CD4-positive, alpha-beta T cell treated with Interleukin-15 for 1 hour (primary cell): ENCODE results near the gene HSPA14.
"Not testable (repeated sequence)": the region's sequence is repeated elsewhere in the genome, so short reads cannot be mapped to it uniquely, and the experiment has no call there.

Source experiments
- DNase-seq: peaks from one replicate; pipeline ENCODE4 v3.0.0-alpha.2; 2020

HSPA14 gene

DNA sequence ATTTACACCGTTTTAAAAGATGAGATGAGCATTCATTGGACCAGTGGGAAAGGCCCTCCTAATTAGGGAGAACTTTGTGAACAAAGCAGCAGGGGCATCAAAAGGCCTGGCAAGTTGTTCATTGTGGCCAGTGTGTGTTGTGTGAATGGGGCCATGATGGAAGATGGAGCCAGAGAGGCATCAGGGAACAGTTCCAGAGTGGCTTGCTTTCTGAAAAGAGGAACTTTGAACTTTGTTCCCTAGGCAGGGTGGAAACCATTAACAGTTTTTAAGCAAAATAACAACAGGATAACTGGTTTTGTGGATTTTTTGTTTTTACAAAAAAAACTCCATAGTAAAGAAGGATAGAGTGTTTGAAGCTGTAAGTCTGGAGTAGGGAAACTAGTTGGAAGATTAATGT lies 53.0 kb downstream of the HSPA14 start:
- DNase-seq: no peak

DNA sequence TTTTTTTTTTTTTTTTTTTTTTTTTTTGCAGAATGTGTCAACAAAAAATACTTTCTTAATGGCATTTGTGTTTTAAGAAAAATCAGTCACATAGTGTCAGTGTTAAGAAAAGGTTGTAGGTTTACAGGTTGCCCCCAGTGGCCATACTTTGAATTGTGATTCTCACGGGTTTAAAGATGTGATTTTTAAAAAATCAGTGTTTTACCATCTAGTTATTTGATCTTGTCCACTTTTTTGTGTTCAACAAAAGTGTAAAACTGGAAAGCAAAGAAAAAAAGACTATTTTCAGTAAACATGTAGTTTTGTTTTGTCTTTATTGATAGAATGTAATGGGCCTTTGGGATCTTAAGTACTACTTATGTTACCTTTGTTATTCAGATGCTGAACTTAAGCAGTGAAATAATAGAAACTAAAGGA lies 66.2 kb downstream of the HSPA14 start:
- DNase-seq: no peak

DNA sequence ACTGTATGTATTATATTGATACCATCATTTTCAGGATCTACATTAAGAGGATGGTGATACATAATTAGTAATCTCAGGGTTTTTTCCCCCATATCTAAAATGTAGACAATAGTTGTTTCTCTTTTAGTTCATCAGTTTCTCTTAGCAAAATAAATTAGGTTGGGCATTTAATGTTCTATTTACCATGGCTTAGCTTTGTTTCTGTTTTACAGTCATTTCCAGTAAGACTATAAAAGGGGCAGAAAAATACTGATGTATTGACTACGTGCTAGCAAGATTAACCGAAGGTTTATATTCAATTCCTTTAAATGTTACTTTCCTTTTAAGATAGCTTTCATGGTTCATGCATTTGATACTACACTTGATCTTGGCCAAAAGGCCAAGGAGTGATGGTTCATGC lies 66.8 kb downstream of the HSPA14 start:
- DNase-seq: no peak

DNA sequence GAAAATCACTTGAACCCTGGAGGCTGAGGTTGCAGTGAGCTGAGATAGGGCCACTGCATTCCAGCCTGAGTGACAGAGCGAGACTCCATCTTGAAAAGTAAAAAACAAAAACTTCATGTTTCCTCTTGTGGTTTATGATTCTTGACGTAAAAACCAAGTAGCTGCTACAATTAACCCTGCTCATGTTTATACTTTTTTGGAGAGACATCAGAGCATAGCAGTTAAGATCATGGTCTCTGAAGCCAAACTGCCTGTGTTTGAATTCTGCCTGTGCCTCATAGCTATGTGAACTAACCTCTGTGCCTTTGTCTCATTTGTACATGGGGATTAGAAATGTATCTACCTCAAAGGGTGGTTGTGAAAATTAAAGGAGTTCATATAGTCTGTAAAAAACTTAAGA lies 67.8 kb downstream of the HSPA14 start:
- no peak for DNase-seq

DNA sequence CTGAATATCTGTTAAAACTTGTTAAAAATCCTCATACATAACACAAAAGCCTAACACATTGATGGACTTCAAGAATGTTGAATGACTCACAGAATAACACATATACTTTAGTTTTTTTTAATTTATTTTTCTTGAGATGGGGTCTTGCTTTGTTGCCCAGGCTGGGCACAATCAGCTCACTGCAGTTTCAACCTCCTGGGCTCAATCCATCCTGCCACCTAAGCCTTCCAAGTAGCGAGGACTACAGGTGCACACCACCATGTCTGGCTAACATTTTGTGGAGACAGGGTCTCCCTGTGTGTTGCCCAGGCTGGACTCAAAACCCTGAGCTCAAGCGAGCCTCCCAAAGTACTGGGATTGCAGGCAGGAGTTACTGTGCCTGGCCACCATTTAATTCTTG lies 68.7 kb downstream of the HSPA14 start:
- no peak for DNase-seq

DNA sequence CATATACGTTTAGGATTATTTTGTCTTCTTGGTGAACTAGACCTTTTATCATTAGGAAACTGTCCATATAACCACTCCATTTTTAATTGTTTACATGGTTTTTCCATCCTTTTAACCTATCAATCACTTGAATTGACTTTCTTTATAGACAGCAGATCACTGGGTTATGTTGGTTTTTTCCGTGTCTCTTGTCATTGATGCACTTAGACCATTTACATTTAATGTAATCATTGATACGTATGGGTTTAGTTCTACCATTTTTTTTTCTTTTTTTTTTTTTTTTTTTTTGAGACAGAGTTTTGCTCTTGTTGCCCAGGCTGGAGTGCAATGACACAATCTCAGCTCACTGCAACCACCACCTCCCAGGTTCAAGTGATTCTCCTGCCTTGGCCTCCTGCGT lies 69.5 kb downstream of the HSPA14 start:
- not testable (repeated sequence) for DNase-seq

- DNase-seq: no peak
Observed at GRCh38 chr10:14909101-14909500, 71.0 kb downstream of the HSPA14 start.

DNA sequence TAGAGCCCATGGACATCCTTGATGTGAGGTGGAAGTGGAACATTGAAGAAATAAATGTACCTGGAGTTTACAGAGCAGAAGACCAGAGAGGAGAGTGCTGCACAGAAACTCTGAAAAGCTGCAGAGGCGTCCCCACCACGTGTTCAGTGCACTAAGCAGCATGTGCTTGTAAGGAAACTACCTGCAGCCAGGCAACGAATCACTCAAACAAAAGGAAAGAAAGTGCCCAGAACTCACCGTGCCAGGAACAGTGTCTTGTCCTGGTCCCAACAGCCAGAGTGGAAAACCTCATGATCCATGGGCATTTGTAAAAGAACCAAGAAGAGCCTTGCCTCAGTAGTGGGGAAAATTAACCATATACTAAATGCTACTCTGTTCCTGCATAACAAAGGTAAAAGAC lies 72.8 kb downstream of the HSPA14 start:
- DNase-seq: no peak

DNA sequence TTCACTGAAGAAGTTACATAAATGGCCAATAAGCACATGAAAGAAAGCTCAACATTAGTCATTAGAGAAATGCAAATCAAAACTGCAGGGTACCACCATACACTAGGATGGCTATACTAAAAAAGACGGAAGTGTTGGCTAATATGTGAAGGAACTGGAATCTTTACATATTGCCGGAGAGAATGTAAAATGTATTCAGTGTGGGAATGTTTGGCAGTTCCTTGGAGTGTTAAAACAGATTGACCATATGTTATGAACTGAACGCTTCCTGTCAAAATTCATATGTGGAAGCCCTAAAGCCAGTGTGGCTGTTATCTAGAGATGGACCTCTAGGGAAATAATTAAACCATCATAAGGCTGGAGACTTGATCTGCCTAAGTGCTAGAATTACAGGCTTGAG lies 73.7 kb downstream of the HSPA14 start:
- DNase-seq: no peak

- DNase-seq: no peak
Observed at GRCh38 chr10:14916600-14916999, 78.5 kb downstream of the HSPA14 start.

DNA sequence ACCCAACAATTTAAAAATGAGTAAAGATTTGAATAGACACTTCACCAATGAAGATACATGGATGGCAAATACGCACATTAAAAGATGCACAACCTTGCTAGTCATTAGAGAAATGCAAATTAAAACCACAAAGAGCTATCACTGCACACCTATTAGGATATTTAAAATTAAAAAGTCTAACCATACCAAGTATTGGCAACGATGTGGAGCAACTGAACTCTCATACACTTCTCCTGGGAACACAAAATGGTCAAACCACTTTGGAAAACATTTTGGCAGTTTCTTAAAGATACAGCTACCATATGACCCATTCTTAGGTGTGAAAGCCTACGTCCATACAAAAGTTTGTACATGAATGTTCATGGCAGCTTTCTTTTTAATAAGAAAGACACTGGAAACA lies 79.7 kb downstream of the HSPA14 start:
- DNase-seq: no peak

DNA sequence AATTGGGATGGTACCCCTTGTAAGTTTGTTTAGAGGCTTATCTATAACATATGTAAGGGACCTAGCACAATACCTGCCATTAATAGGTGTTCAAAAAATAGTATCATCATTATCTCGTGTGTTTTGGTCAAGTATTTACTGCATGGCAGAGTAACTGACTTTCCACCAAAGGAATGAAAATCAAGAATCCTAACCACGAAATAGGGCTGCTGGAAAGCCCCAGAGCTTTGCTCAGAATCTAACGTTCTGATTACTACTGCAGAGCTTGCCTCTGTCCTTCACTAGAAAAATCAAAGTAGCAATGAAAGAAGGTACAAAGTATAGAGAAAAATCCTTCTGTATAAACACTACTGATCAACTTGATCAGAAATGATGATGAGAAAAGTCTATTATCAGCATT lies 80.9 kb downstream of the HSPA14 start:
- DNase-seq: no peak
